Activated CD4-positive, alpha-beta memory T cell treated with anti-CD3 and anti-CD28 coated beads for 36 hours (primary cell): ENCODE measurements around the gene GPS1. TPM values are rescaled to one million over a fixed set of nuclear protein-coding genes. Genes with fewer than 3 reads are reported as not detected.
A peak's percentile ranks its signal among the peaks of the same experiment; 100 is the strongest.

Experiments used
- CTCF ChIA-PET: fragments of 350-600 bp; sonication (Branson Sonifier 250); formaldehyde crosslinking; loops from one replicate; lab custom pipeline; 2021; ENCODE audit warnings: antibody characterized with exemption, inconsistent platforms; lab: Charles Lee
- POLR2A ChIA-PET: fragments of 350-600 bp; sonication (Branson Sonifier 250); formaldehyde crosslinking; loops from one replicate; lab custom pipeline; 2021; ENCODE audit warnings: antibody characterized with exemption; lab: Charles Lee
- DNase-seq: peaks from one replicate; pipeline ENCODE4 v3.0.0-alpha.2; 2020
- H3K27ac Mint-ChIP-seq: one replicate; pipeline ENCODE4 v1.8.0; 2021; ENCODE audit warnings: mixed read lengths
- H3K27me3 Mint-ChIP-seq: one replicate; pipeline ENCODE4 v1.8.0; 2021; ENCODE audit warnings: mixed read lengths
- H3K36me3 Mint-ChIP-seq: one replicate; pipeline ENCODE4 v1.8.0; 2021; ENCODE audit warnings: mixed read lengths
- H3K4me1 Mint-ChIP-seq: one replicate; pipeline ENCODE4 v1.8.0; 2021; ENCODE audit warnings: low read depth, mixed read lengths
- H3K4me3 Mint-ChIP-seq: one replicate; pipeline ENCODE4 v1.8.0; 2021; ENCODE audit warnings: mild to moderate bottlenecking, mixed read lengths
- H3K9me3 Mint-ChIP-seq: one replicate; pipeline ENCODE4 v1.8.0; 2021; ENCODE audit warnings: mixed read lengths
- intact Hi-C: fragments of 100-400 bp; cut with micrococcal nuclease; formaldehyde crosslinking; loops from one replicate; pipeline ENCODE4 v1.15.1; 2023
- total RNA-seq, 2 experiments: library from RNA; stranded (reverse); gene quantifications; one replicate each; pipeline ENCODE4 v1.2.3, GENCODE V29; 2021

Gene GPS1
- total RNA-seq, 2 experiments from 2014 or later: 86.8 to 89.1 TPM

- intact Hi-C loops: loop anchor here (1.0 to 2.0 kb wide), 6 partner anchors 14 to 250 kb away; partner anchors contain the start of genes ASPSCR1, CSNK1D, DCXR and FASN
- peaks cover 24% of the 10 kb centered on the region for H3K4me1 Mint-ChIP-seq
Observed at GRCh38 chr17:82022981-82023446, 28.7 kb upstream of the GPS1 start, which contains the start of gene LRRC45. TSS of gene LRRC45 (plus strand) at chr17:82023305. CDS start at chr17:82023644, 339 bp downstream.

GRCh38 chr17:82023447-82024241, 28.1 kb upstream of the GPS1 start:
- Mint-ChIP-seq H3K27ac (no peak overlapping the region), H3K4me1 (peaks cover 24% of the 10 kb centered on the region), H3K27me3 (no peaks in the 10 kb centered on the region), H3K9me3 (no peaks in the 10 kb centered on the region), H3K36me3 (no peaks in the 10 kb centered on the region), H3K4me3 (peak overlapping the region; percentile 84)
- intact Hi-C loops: loop anchor here (1.0 to 2.0 kb wide), 6 partner anchors 13 to 250 kb away; partner anchors contain the start of genes ASPSCR1, CSNK1D, DCXR and FASN
- DNase-seq: peak; percentile 37
- ChIA-PET POLR2A (interaction anchor here (0.9 to 2.1 kb wide), 3 partner anchors 14 to 182 kb away, joined by 4 to 8 read pairs (median 5); partner anchors contain the start of gene DCXR), CTCF (interaction anchor here (0.9 to 6.4 kb wide), 8 partner anchors 13 to 190 kb away, joined by 3 to 174 read pairs (median 4); partner anchors contain the start of genes DCXR, FASN, MAFG and NOTUM)

More at GRCh38 chr17:82022981-82023446, 28.7 kb upstream of the GPS1 start, which contains the start of gene LRRC45:
- peak within 1 kb of the TSS; percentile 66 for H3K27ac Mint-ChIP-seq
- no peaks in the 10 kb centered on the region for H3K36me3 Mint-ChIP-seq
- H3K4me3 Mint-ChIP-seq: peak within 1 kb of the TSS; percentile 84
- peak; percentile 100 for DNase-seq
- no peaks in the 10 kb centered on the region for H3K9me3 Mint-ChIP-seq
- CTCF ChIA-PET: interaction anchor here (0.9 to 6.4 kb wide), 10 partner anchors 7 to 288 kb away, joined by 3 to 174 read pairs (median 4); partner anchors contain the start of genes DCXR, FASN, MAFG and NOTUM
- POLR2A ChIA-PET: interaction anchor here (0.8 to 2.3 kb wide), 5 partner anchors 15 to 84 kb away, joined by 3 to 8 read pairs (median 5); partner anchors contain the start of genes ASPSCR1 and DCXR
- no peaks in the 10 kb centered on the region for H3K27me3 Mint-ChIP-seq

GRCh38 chr17:82024859-82025258, 26.8 kb upstream of the GPS1 start:
- POLR2A ChIA-PET: interaction anchor here (2.1 kb wide), 1 partner anchor 13 kb away, joined by 8 read pairs; the partner anchor contains the start of gene DCXR
- H3K4me1 Mint-ChIP-seq: peaks cover 28% of the 10 kb centered on the region

GRCh38 chr17:82025401-82026107, 26.1 kb upstream of the GPS1 start:
- ChIA-PET POLR2A (no interaction called here), CTCF (interaction anchor here (1.9 kb wide), 1 partner anchor 66 kb away, joined by 9 read pairs; no protein-coding TSS in a partner anchor)
- Mint-ChIP-seq H3K4me1 (peaks cover 29% of the 10 kb centered on the region), H3K27ac (no peak overlapping the region), H3K27me3 (no peaks in the 10 kb centered on the region), H3K4me3 (no peak overlapping the region), H3K36me3 (peaks cover 1% of the 10 kb centered on the region), H3K9me3 (no peaks in the 10 kb centered on the region)
- DNase-seq: no peak
- intact Hi-C loops: no loop called here

More at GRCh38 chr17:82024859-82025258, 26.8 kb upstream of the GPS1 start:
- DNase-seq: no peak
- CTCF ChIA-PET: interaction anchor here (1.9 kb wide), 1 partner anchor 65 kb away, joined by 9 read pairs; no protein-coding TSS in a partner anchor
- Mint-ChIP-seq H3K9me3 (no peaks in the 10 kb centered on the region), H3K4me3 (no peak overlapping the region), H3K27me3 (no peaks in the 10 kb centered on the region), H3K36me3 (no peaks in the 10 kb centered on the region), H3K27ac (no peak overlapping the region)
- intact Hi-C loops: no loop called here

GRCh38 chr17:82028246-82028645, 23.5 kb upstream of the GPS1 start:
- Mint-ChIP-seq H3K27me3 (no peaks in the 10 kb centered on the region), H3K9me3 (no peaks in the 10 kb centered on the region), H3K36me3 (peaks cover 2% of the 10 kb centered on the region), H3K4me3 (no peak overlapping the region), H3K4me1 (peaks cover 16% of the 10 kb centered on the region), H3K27ac (no peak overlapping the region)
- POLR2A ChIA-PET: no interaction called here
- intact Hi-C loops: no loop called here
- CTCF ChIA-PET: interaction anchor here (3.0 to 4.9 kb wide), 3 partner anchors 10 to 128 kb away, joined by 13 to 54 read pairs (median 20); partner anchors contain the start of gene DCXR
- no peak for DNase-seq

GRCh38 chr17:82028966-82029365, 22.7 kb upstream of the GPS1 start:
- DNase-seq: no peak
- Mint-ChIP-seq H3K27me3 (no peaks in the 10 kb centered on the region), H3K4me1 (peaks cover 13% of the 10 kb centered on the region), H3K36me3 (peaks cover 2% of the 10 kb centered on the region), H3K9me3 (no peaks in the 10 kb centered on the region), H3K27ac (no peak overlapping the region), H3K4me3 (no peak overlapping the region)
- ChIA-PET POLR2A (no interaction called here), CTCF (interaction anchor here (1.3 to 4.9 kb wide), 7 partner anchors 8 to 207 kb away, joined by 4 to 54 read pairs (median 14); partner anchors contain the start of genes CENPX, DCXR and FASN)
- intact Hi-C loops: no loop called here

GRCh38 chr17:82029391-82029790, 22.3 kb upstream of the GPS1 start:
- H3K9me3 Mint-ChIP-seq: no peaks in the 10 kb centered on the region

GRCh38 chr17:82029990-82030469, 21.7 kb upstream of the GPS1 start:
- POLR2A ChIA-PET: interaction anchor here (0.6 to 1.6 kb wide), 4 partner anchors 13 to 268 kb away, joined by 3 to 6 read pairs (median 3); partner anchors contain the start of gene FASN
- Mint-ChIP-seq H3K27me3 (no peaks in the 10 kb centered on the region), H3K9me3 (no peaks in the 10 kb centered on the region), H3K4me3 (no peak overlapping the region), H3K4me1 (peaks cover 9% of the 10 kb centered on the region), H3K27ac (no peak overlapping the region), H3K36me3 (peaks cover 4% of the 10 kb centered on the region)
- DNase-seq: no peak
- CTCF ChIA-PET: interaction anchor here (0.6 to 4.9 kb wide), 27 partner anchors 8 to 521 kb away, joined by 3 to 54 read pairs (median 4); partner anchors contain the start of genes CENPX, DCXR, DUS1L and FASN
- intact Hi-C loops: loop anchor here (1.0 to 10.0 kb wide), 3 partner anchors 69 to 385 kb away; partner anchors contain the start of genes FASN, HEXD and OGFOD3

More at GRCh38 chr17:82029391-82029790, 22.3 kb upstream of the GPS1 start:
- CTCF ChIA-PET: interaction anchor here (1.3 to 4.9 kb wide), 9 partner anchors 9 to 207 kb away, joined by 4 to 54 read pairs (median 13); partner anchors contain the start of genes CENPX, DCXR and FASN
- POLR2A ChIA-PET: interaction anchor here (1.6 kb wide), 1 partner anchor 69 kb away, joined by 6 read pairs; the partner anchor contains the start of gene FASN
- peak overlapping the region; percentile 45 for H3K4me3 Mint-ChIP-seq
- intact Hi-C loops: no loop called here
- H3K27me3 Mint-ChIP-seq: no peaks in the 10 kb centered on the region
- peaks cover 2% of the 10 kb centered on the region for H3K36me3 Mint-ChIP-seq
- no peak for DNase-seq
- H3K27ac Mint-ChIP-seq: no peak overlapping the region
- H3K4me1 Mint-ChIP-seq: peaks cover 9% of the 10 kb centered on the region

- ChIA-PET CTCF (interaction anchor here (0.6 to 4.9 kb wide), 35 partner anchors 8 to 521 kb away, joined by 3 to 54 read pairs (median 4); partner anchors contain the start of genes CENPX, DCXR, DUS1L and FASN), POLR2A (interaction anchor here (0.6 to 1.6 kb wide), 4 partner anchors 13 to 268 kb away, joined by 3 to 6 read pairs (median 3); partner anchors contain the start of gene FASN)
- H3K36me3 Mint-ChIP-seq: peaks cover 8% of the 10 kb centered on the region
- H3K4me3 Mint-ChIP-seq: peak overlapping the region; percentile 76
- H3K9me3 Mint-ChIP-seq: no peaks in the 10 kb centered on the region
- DNase-seq: peak; percentile 89
- peaks cover 13% of the 10 kb centered on the region for H3K4me1 Mint-ChIP-seq
- intact Hi-C loops: loop anchor here (1.0 to 10.0 kb wide), 3 partner anchors 68 to 384 kb away; partner anchors contain the start of genes FASN, HEXD and OGFOD3
- H3K27me3 Mint-ChIP-seq: no peaks in the 10 kb centered on the region
- H3K27ac Mint-ChIP-seq: no peak overlapping the region
Observed at GRCh38 chr17:82030470-82031302, 21.0 kb upstream of the GPS1 start.
